H9 (cell line): Measurements from ENCODE around the gene CSF2. TPM values are rescaled to one million over a fixed set of nuclear protein-coding genes. Genes with fewer than 3 reads are reported as not detected.

Experiments
- DNase-seq: peaks from one replicate; pipeline ENCODE4 v3.0.0-alpha.2; 2017
- H2AFZ ChIP-seq: one replicate; pipeline ENCODE4 v1.6.1; 2013; ENCODE audit warnings: mild to moderate bottlenecking, low read length, control low read depth, moderate library complexity
- H2AK5ac ChIP-seq: 2 replicates; pipeline ENCODE4 v1.6.1; 2013; ENCODE audit warnings: low read length, control low read depth, mixed read lengths; ENCODE audit not compliant: insufficient read length
- H2BK120ac ChIP-seq: one replicate; pipeline ENCODE4 v1.6.1; 2013; ENCODE audit warnings: low read depth, mild to moderate bottlenecking, low read length, control low read depth, inconsistent platforms; ENCODE audit not compliant: poor library complexity, severe bottlenecking
- H2BK12ac ChIP-seq: 2 replicates; pipeline ENCODE4 v1.6.1; 2013; ENCODE audit warnings: low read length, control low read depth, mixed read lengths, low read depth; ENCODE audit not compliant: insufficient read length
- H2BK15ac ChIP-seq: 2 replicates; pipeline ENCODE4 v1.6.1; 2013; ENCODE audit warnings: low read depth, low read length, control low read depth
- H2BK20ac ChIP-seq: one replicate; pipeline ENCODE4 v1.6.1; 2013; ENCODE audit warnings: low read depth, mild to moderate bottlenecking, low read length, control low read depth, inconsistent platforms; ENCODE audit not compliant: poor library complexity, severe bottlenecking
- H2BK5ac ChIP-seq: 2 replicates; pipeline ENCODE4 v1.6.1; 2013; ENCODE audit warnings: low read length, control low read depth, mixed read lengths; ENCODE audit not compliant: insufficient read length
- H3K14ac ChIP-seq: 2 replicates; pipeline ENCODE4 v1.6.1; 2013; ENCODE audit warnings: low read length, control low read depth; ENCODE audit not compliant: insufficient read depth
- H3K18ac ChIP-seq: 2 replicates; pipeline ENCODE4 v1.6.1; 2013; ENCODE audit warnings: low read depth, mild to moderate bottlenecking, mixed read lengths, low read length, control low read depth; ENCODE audit not compliant: insufficient read length
- H3K23ac ChIP-seq: 2 replicates; pipeline ENCODE4 v1.6.1; 2013; ENCODE audit warnings: low read length, control low read depth, mixed read lengths, low read depth; ENCODE audit not compliant: insufficient read length
- H3K23me2 ChIP-seq: 2 replicates; pipeline ENCODE4 v1.6.1; 2013; ENCODE audit warnings: low read depth, mild to moderate bottlenecking, mixed read lengths, low read length, control low read depth; ENCODE audit not compliant: insufficient read length, poor library complexity, severe bottlenecking
- H3K27ac ChIP-seq: 2 replicates; pipeline ENCODE4 v1.5.1; 2013; ENCODE audit warnings: low read length, control low read depth, mixed read lengths, low read depth; ENCODE audit not compliant: insufficient read length
- H3K27me3 ChIP-seq: 2 replicates; pipeline ENCODE4 v1.6.1; 2013; ENCODE audit warnings: low read length, control low read depth, inconsistent platforms; ENCODE audit not compliant: insufficient read depth
- H3K4ac ChIP-seq: 2 replicates; pipeline ENCODE4 v1.6.1; 2013; ENCODE audit warnings: low read depth, mild to moderate bottlenecking, control low read depth, inconsistent platforms, low read length, moderate library complexity
- H3K4me1 ChIP-seq: 2 replicates; pipeline ENCODE4 v1.6.1; 2013; ENCODE audit warnings: low read length, control low read depth, inconsistent platforms; ENCODE audit not compliant: insufficient read depth
- H3K4me2 ChIP-seq: 2 replicates; pipeline ENCODE4 v1.6.1; 2013; ENCODE audit warnings: low read length, control low read depth, mixed read lengths; ENCODE audit not compliant: insufficient read length, insufficient read depth
- H3K56ac ChIP-seq: 2 replicates; pipeline ENCODE4 v1.6.1; 2013; ENCODE audit warnings: low read depth, mild to moderate bottlenecking, mixed read lengths, low read length, control low read depth; ENCODE audit not compliant: insufficient read length
- H3K79me1 ChIP-seq: 2 replicates; pipeline ENCODE4 v1.6.1; 2013; ENCODE audit warnings: low read depth, mild to moderate bottlenecking, moderate library complexity, low read length, control low read depth, inconsistent platforms; ENCODE audit not compliant: insufficient read depth, poor library complexity, severe bottlenecking
- H3K79me2 ChIP-seq: 2 replicates; pipeline ENCODE4 v1.6.1; 2013; ENCODE audit warnings: low read length, control low read depth, inconsistent platforms; ENCODE audit not compliant: insufficient read depth
- H3K9ac ChIP-seq: 2 replicates; pipeline ENCODE4 v1.6.1; 2013; ENCODE audit warnings: low read length, control low read depth, mixed read lengths; ENCODE audit not compliant: insufficient read length; ENCODE audit errors: extremely low read depth
- H3K9me3 ChIP-seq: one replicate; pipeline ENCODE4 v1.6.1; 2013; ENCODE audit warnings: low read depth, low read length, inconsistent platforms; ENCODE audit not compliant: control insufficient read depth
- H3T11ph ChIP-seq: one replicate; pipeline ENCODE4 v1.6.1; 2013; ENCODE audit warnings: mild to moderate bottlenecking, low read length, control low read depth, inconsistent platforms
- H4K20me1 ChIP-seq: one replicate; pipeline ENCODE4 v1.6.1; 2013; ENCODE audit not compliant: control insufficient read depth, insufficient read length, insufficient read depth
- H4K5ac ChIP-seq: 2 replicates; pipeline ENCODE4 v1.6.1; 2013; ENCODE audit warnings: low read depth, mild to moderate bottlenecking, mixed read lengths, low read length, control low read depth; ENCODE audit not compliant: insufficient read length
- H4K8ac ChIP-seq: replicated peaks from 2 replicates; pipeline ENCODE4 v1.6.1; 2013; ENCODE audit warnings: low read length, control low read depth, mixed read lengths, low read depth; ENCODE audit not compliant: insufficient read length
- H4K91ac ChIP-seq: 2 replicates; pipeline ENCODE4 v1.6.1; 2013; ENCODE audit warnings: low read depth, mild to moderate bottlenecking, moderate library complexity, mixed read lengths, low read length, control low read depth; ENCODE audit not compliant: insufficient read length
- H3K27ac Mint-ChIP-seq, 3 experiments: 2 replicates in 2 of 3; 3 replicates in 1 of 3; pipeline ENCODE4 v1.8.0; 2020 to 2021; ENCODE audit warnings: mixed read lengths in 3 of 3, mild to moderate bottlenecking in 1 of 3, moderate library complexity in 1 of 3
- H3K27me3 Mint-ChIP-seq: 2 replicates; pipeline ENCODE4 v1.8.0; 2021; ENCODE audit warnings: low read depth, mild to moderate bottlenecking, moderate library complexity, mixed read lengths
- H3K36me3 Mint-ChIP-seq, 3 experiments: 2 replicates in 2 of 3; 3 replicates in 1 of 3; pipeline ENCODE4 v1.8.0; 2020 to 2021; ENCODE audit warnings: low read depth in 3 of 3, mixed read lengths in 3 of 3; ENCODE audit not compliant: insufficient read depth in 1 of 3
- H3K4me1 Mint-ChIP-seq, 2 experiments: 2 replicates each; pipeline ENCODE4 v1.8.0; 2020; ENCODE audit warnings: mixed read lengths in 2 of 2
- H3K4me3 Mint-ChIP-seq, 2 experiments: 2 replicates in 1 of 2; 3 replicates in 1 of 2; pipeline ENCODE4 v1.8.0; 2020 to 2021; ENCODE audit warnings: mild to moderate bottlenecking in 2 of 2, mixed read lengths in 2 of 2, moderate library complexity in 1 of 2
- H3K9me3 Mint-ChIP-seq, 2 experiments: 2 replicates in 1 of 2; 3 replicates in 1 of 2; pipeline ENCODE4 v1.8.0; 2020; ENCODE audit warnings: mild to moderate bottlenecking in 2 of 2, mixed read lengths in 2 of 2, moderate library complexity in 1 of 2
- CTCF ChIP-seq: fragments of 200-600 bp; sonication (generic); conservative IDR thresholded peaks from 3 replicates; pipeline ENCODE4 v1.8.0; 2021; ENCODE audit warnings: antibody characterized with exemption, mild to moderate bottlenecking
- WGBS: extraction: QIAGEN DNeasy Blood & Tissue Kit; methylation state at CpG from one replicate; pipeline ENCODE4 v1.1.7; 2013; ENCODE audit warnings: missing lambda C conversion rate, low lambda C conversion rate, mixed read lengths; ENCODE audit not compliant: insufficient read length; ENCODE audit errors: extremely low coverage; 5-methylcytosine and 5-hydroxymethylcytosine counted together
- total RNA-seq: library from RNA; stranded (reverse); gene quantifications from 2 replicates; pipeline ENCODE4 v1.2.1, GENCODE V29; 2021

Gene CSF2
- total RNA-seq, 1 experiment from 2014 or later = not detected

GRCh38 chr5:132079619-132080018 lies 6.0 kb downstream of the CSF2 start:
- H3K27me3 ChIP-seq = no peaks in the 10 kb centered on the region
- no peak overlapping the region for H4K91ac ChIP-seq
- H3K27ac ChIP-seq = no peak overlapping the region
- H3K23ac ChIP-seq = no peak overlapping the region
- no peak overlapping the region for H2BK12ac ChIP-seq
- no peak overlapping the region for H3K56ac ChIP-seq
- no peaks in the 10 kb centered on the region for H3K9me3 ChIP-seq
- H2BK120ac ChIP-seq = no peak overlapping the region
- H3K18ac ChIP-seq = no peak overlapping the region
- WGBS = no CpG with 5 or more reads among the region's 3 CpGs
- H3T11ph ChIP-seq = no peak overlapping the region
- peak overlapping the region in 1 of 3 experiments; percentile 54; a peak in 1 of 7 replicates for H3K27ac Mint-ChIP-seq
- TF ChIP-seq CTCF = no peak
- no peak overlapping the region for H2BK15ac ChIP-seq
- H3K4me1 ChIP-seq = no peaks in the 10 kb centered on the region
- H3K9ac ChIP-seq = no peak overlapping the region
- H3K4me2 ChIP-seq = no peak overlapping the region
- H3K4me1 Mint-ChIP-seq = peaks cover 4 to 5% of the 10 kb centered on the region in 2 experiments; a peak in 3 of 4 replicates
- no peaks in the 10 kb centered on the region for H3K79me1 ChIP-seq
- H3K23me2 ChIP-seq = no peaks in the 10 kb centered on the region
- H3K4me3 Mint-ChIP-seq = no peak overlapping the region
- H4K20me1 ChIP-seq = no peaks in the 10 kb centered on the region
- H4K5ac ChIP-seq = no peak overlapping the region
- no peak overlapping the region for H2BK5ac ChIP-seq
- no peak overlapping the region for H2AK5ac ChIP-seq
- no peak overlapping the region for H2BK20ac ChIP-seq
- H3K27me3 Mint-ChIP-seq = no peaks in the 10 kb centered on the region
- no peaks in the 10 kb centered on the region for H3K36me3 Mint-ChIP-seq
- H3K9me3 Mint-ChIP-seq = no peaks in the 10 kb centered on the region; a peak in 1 of 5 replicates
- H4K8ac ChIP-seq = no peak overlapping the region
- H3K14ac ChIP-seq = no peak overlapping the region; the same call in 1 of the 2 replicates
- no peak overlapping the region for H3K4ac ChIP-seq
- H3K79me2 ChIP-seq = no peaks in the 10 kb centered on the region
- no peak for DNase-seq
- H2AFZ ChIP-seq = no peak overlapping the region
